D721Med (cell line): ENCODE results near the gene CSTF2.
"Not testable (repeated sequence)": the region's sequence is repeated elsewhere in the genome, so short reads cannot be mapped to it uniquely, and the experiment has no call there.

Experiments used
- DNase-seq: peaks from one replicate; pipeline ENCODE4 v3.0.0; 2011; ENCODE audit warnings: low spot score; ENCODE audit not compliant: insufficient read length
- FAIRE-seq: peaks from 2 replicates; lab custom pipeline; 2011; peaks lifted over from hg19 to GRCh38; lab: Jason Lieb, UNC
- TF ChIP-seq, protein P1 (sequence below): IDR thresholded peaks from 2 replicates; pipeline ENCODE4 v1.5.1; 2012; ENCODE audit warnings: mild to moderate bottlenecking, control low read depth; ENCODE audit not compliant: insufficient read depth; ENCODE audit errors: missing control alignments

Gene CSTF2, protein sequence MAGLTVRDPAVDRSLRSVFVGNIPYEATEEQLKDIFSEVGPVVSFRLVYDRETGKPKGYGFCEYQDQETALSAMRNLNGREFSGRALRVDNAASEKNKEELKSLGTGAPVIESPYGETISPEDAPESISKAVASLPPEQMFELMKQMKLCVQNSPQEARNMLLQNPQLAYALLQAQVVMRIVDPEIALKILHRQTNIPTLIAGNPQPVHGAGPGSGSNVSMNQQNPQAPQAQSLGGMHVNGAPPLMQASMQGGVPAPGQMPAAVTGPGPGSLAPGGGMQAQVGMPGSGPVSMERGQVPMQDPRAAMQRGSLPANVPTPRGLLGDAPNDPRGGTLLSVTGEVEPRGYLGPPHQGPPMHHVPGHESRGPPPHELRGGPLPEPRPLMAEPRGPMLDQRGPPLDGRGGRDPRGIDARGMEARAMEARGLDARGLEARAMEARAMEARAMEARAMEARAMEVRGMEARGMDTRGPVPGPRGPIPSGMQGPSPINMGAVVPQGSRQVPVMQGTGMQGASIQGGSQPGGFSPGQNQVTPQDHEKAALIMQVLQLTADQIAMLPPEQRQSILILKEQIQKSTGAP

DNA sequence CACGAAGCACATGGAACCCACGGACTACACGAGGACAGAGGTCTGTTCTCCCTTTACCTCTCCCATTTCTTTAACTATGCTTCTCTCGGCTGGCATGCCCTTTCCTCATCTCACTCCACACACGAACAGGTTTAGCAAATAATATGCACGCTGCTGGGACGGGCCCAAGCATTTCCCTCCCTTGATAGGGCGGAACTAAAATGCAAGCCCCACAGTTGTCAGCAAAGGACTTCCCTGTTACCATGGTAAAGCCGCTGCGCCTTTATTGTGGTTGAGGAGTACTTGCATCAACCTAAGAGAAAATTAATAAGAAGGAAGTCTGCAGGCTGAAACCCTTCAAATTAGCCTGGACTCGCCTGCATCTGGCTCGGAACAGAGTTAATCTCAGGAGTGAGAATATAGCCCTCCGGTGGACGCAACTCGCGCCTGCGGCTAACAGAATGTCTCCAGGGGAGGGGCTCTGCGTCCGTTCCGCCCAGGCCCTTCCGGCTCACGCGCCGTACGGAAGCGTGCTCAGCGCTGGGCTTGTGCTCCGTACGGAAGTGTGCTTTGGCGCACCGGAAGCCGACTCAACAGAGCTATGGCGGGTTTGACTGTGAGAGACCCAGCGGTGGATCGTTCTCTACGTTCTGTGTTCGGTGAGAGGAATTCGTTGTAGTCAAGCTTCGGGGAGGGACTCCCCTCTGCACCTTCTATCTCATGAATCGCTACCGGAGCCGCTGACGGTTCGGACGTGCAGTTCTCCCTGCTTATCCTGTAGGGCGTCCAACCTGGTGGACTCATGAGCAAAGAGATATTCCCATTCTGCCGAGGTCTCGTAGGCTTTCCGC, at the start of gene CSTF2:
CSTF2 (plus strand) TSS at position 555 of the 830 bp plus-strand sequence; CDS start at position 581, 26 bp downstream.
- peak; percentile 48 for DNase-seq
- FAIRE-seq: no peak
- TF ChIP-seq, protein P1, sequence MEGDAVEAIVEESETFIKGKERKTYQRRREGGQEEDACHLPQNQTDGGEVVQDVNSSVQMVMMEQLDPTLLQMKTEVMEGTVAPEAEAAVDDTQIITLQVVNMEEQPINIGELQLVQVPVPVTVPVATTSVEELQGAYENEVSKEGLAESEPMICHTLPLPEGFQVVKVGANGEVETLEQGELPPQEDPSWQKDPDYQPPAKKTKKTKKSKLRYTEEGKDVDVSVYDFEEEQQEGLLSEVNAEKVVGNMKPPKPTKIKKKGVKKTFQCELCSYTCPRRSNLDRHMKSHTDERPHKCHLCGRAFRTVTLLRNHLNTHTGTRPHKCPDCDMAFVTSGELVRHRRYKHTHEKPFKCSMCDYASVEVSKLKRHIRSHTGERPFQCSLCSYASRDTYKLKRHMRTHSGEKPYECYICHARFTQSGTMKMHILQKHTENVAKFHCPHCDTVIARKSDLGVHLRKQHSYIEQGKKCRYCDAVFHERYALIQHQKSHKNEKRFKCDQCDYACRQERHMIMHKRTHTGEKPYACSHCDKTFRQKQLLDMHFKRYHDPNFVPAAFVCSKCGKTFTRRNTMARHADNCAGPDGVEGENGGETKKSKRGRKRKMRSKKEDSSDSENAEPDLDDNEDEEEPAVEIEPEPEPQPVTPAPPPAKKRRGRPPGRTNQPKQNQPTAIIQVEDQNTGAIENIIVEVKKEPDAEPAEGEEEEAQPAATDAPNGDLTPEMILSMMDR: no peak

DNA sequence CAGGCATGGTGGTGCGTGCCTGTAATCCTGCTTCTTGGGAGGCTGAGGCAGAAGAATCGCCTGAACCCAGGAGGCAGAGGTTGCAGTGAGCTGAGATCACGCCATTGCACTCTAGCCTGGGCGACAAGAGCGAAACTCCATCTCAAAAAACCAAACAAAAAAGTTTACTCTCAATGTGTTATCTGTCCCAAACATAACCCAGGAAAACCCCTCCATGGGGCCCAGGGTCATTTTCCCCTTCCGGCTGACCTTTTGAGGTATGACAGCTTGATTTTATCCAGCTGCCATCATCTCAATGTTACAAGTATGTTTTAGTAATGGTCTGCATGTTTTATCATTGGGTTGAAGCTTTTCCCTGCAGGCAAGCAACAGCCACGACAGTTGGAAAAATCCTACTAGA, 23.8 kb upstream of the CSTF2 start:
- not testable (repeated sequence) for DNase-seq, FAIRE-seq

DNA sequence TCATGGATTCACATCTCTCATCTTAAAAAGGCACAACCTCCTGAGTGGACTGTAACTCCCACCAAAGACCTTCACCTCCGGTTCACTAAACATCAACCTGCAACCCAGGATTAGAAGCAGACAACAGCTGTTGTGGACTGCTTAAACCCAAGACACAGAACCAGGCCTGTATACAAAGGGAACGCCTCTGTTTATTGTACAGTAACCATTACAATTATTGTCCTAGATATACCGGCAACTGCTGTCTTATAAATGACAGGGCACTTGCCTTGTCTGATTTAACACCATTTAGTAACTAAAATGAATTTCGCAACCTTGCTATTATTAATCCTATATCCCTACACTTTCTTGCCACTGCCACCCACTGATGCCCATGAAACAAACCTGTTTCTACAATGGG, 22.8 kb upstream of the CSTF2 start:
- FAIRE-seq (no peak), DNase-seq (no peak)
- TF ChIP-seq, protein P1: no peak

DNA sequence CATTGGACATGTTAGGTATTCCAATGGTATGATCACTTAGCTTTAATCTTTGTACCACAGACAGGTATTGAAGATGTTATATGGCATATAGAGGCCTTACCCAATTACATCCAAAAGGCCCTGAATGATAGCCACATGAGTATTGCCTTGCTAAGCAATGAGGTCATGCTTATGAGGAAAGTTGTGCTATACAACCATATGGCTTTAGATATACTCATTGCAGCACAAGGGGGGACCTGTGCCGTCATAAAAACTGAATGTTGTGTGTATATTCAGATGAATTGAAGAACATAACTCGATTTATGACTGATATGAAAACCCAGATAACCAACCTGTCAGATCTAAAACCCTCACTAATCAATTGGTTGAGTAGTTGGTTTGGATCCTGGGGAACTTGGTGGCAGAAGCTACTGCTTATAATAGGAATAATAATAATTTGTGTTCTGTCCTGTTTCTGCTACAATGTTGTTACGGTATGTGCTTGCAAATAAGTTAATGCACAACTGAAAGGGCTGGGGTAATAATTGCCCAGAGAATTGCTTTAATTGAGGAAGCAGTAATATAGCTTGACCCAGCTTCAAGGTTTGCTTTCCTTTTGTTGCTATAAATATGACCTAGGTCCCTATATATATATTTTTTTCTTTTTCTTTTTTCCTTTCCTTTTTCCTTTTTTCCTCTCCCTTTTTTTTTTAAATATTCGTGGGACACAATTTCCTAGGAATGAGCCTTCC, 21.5 kb upstream of the CSTF2 start:
- DNase-seq (no peak), FAIRE-seq (no peak)
- TF ChIP-seq, protein P1: no peak

DNA sequence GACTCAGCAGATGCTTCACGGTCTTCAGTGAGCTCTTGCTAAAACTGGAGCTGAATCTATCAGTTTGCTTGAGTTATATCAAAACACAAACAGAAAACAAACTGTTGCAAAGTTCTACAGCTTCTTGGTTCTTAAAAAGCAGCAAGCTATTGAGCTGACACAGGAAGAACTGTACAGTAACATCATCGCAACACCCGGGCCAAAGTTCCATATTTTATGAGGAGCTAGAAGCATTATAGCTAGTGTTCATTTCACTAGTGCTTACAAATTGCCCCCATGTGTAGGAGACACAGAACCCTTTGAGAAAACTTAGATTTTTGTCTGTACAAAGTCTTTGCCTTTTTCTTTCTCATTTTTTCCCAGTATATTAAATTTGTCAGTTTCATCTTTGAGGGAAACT, 17.3 kb upstream of the CSTF2 start:
- TF ChIP-seq, protein P1: no peak
- DNase-seq: no peak
- FAIRE-seq: peak; percentile 55

DNA sequence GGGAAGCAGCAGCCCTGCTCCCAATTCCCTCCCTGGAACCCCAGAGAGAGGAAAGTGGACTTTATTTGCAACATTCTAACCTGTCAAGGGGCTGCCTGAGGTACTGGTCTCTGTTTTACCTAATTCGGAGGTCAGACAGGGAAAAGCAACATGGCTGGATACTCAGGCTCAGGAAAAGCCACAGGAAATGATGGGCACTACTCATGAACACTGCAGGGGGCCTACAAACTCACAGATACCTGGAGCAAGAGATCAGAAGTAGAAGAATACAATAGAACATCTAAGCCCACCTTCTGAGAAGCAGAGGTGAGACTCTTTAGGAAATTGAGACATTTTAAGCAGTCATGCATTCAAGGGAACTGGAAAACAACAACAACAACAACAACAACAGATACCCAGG, 15.4 kb upstream of the CSTF2 start:
- TF ChIP-seq, protein P1: no peak
- no peak for FAIRE-seq
- DNase-seq: no peak

DNA sequence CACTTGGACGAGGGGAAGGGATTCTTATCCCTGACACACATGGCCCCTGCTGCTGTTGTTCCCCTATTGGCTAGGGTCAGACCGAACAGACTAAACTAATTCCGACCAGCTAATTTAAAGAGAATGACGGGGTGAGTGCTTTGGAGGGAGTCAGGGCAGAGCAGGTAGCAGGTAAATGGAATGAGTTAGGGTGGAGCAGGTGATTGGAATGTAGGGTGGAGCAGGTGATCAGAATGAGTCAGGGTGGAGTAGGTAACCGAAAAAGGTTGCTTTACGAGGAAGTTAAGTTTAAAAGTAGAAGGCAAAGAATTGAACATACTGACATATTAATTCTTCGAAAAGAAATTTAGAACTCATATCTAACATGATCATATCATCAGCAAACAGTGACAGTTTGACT, 11.9 kb upstream of the CSTF2 start:
- FAIRE-seq: not testable (repeated sequence)

More for the DNA sequence above, 11.9 kb upstream of the CSTF2 start:
- not testable (repeated sequence) for DNase-seq
